OCI-LY1 (cell line): Measurements from ENCODE around the gene C18orf32.
A peak's percentile ranks its signal among the peaks of the same experiment; 100 is the strongest.

Experiments used
- H2AFZ ChIP-seq: fragments of 200-600 bp; sonication (generic), shearing (Covaris generic); 2 replicates; pipeline ENCODE4 v1.6.0; 2014; ENCODE audit warnings: antibody characterized with exemption, mild to moderate bottlenecking, low read length
- H3F3A ChIP-seq: fragments of 200-600 bp; sonication (generic), shearing (Covaris generic); 2 replicates; pipeline ENCODE4 v1.6.0; 2014; ENCODE audit warnings: mild to moderate bottlenecking, antibody characterized with exemption, low read length, moderate library complexity; ENCODE audit not compliant: insufficient read depth
- H3K27ac ChIP-seq: fragments of 200-600 bp; sonication (generic); 2 replicates; pipeline ENCODE4 v1.5.1; 2014; ENCODE audit warnings: low read length, mixed run types, mild to moderate bottlenecking, low read depth; ENCODE audit not compliant: poor library complexity, severe bottlenecking
- H3K27me3 ChIP-seq: fragments of 200-600 bp; sonication (generic); 2 replicates; pipeline ENCODE4 v1.6.0; 2014; ENCODE audit warnings: antibody characterized with exemption, mild to moderate bottlenecking, low read length, moderate library complexity; ENCODE audit not compliant: insufficient read depth
- H3K36me3 ChIP-seq: fragments of 200-600 bp; sonication (generic); 2 replicates; pipeline ENCODE4 v1.6.1; 2014; ENCODE audit warnings: mild to moderate bottlenecking, antibody characterized with exemption, low read length, moderate library complexity, mixed read lengths; ENCODE audit not compliant: insufficient read depth
- H3K4me1 ChIP-seq: fragments of 200-600 bp; sonication (generic); 2 replicates; pipeline ENCODE4 v1.5.1; 2014; ENCODE audit warnings: mild to moderate bottlenecking, low read length, moderate library complexity; ENCODE audit not compliant: insufficient read depth, severe bottlenecking
- H3K4me2 ChIP-seq: fragments of 200-600 bp; sonication (generic), shearing (Covaris generic); 2 replicates; pipeline ENCODE4 v1.6.1; 2014; ENCODE audit warnings: low read length
- H3K4me3 ChIP-seq: fragments of 200-600 bp; sonication (generic); 2 replicates; pipeline ENCODE4 v1.5.1; 2014; ENCODE audit warnings: low read length, low read depth, mild to moderate bottlenecking, mixed read lengths; ENCODE audit not compliant: poor library complexity, severe bottlenecking
- H3K79me2 ChIP-seq: fragments of 200-600 bp; shearing (Covaris generic); 2 replicates; pipeline ENCODE4 v1.6.1; 2016; ENCODE audit warnings: mixed run types, low read length, mixed read lengths; ENCODE audit not compliant: insufficient read depth
- H3K9ac ChIP-seq: fragments of 200-600 bp; sonication (generic), shearing (Covaris generic); 2 replicates; pipeline ENCODE4 v1.6.1; 2014; ENCODE audit warnings: mild to moderate bottlenecking, low read length, mixed read lengths
- H3K9me2 ChIP-seq: fragments of 200-600 bp; sonication (generic), shearing (Covaris generic); 2 replicates; pipeline ENCODE4 v1.6.1; 2014; ENCODE audit warnings: low read depth, mild to moderate bottlenecking, low read length, mixed read lengths
- H3K9me3 ChIP-seq: fragments of 200-600 bp; shearing (Covaris generic); 2 replicates; pipeline ENCODE4 v1.6.1; 2014; ENCODE audit warnings: low read length, mixed read lengths
- H4K20me1 ChIP-seq: fragments of 200-600 bp; sonication (generic), shearing (Covaris generic); 2 replicates; pipeline ENCODE4 v1.6.0; 2016; ENCODE audit warnings: mild to moderate bottlenecking, low read length; ENCODE audit not compliant: insufficient read depth
- EZH2 ChIP-seq: fragments of 200-600 bp; sonication (generic), shearing (Covaris generic); IDR thresholded peaks from 2 replicates; pipeline ENCODE4 v1.8.0; 2017; ENCODE audit warnings: borderline replicate concordance, mixed run types, mild to moderate bottlenecking, antibody characterized with exemption, low read length, moderate library complexity, mixed read lengths
- TF ChIP-seq, protein P1 (sequence below): fragments of 200-600 bp; sonication (generic), shearing (Covaris generic); IDR thresholded peaks from 2 replicates; pipeline ENCODE4 v1.5.1; 2017; ENCODE audit warnings: mild to moderate bottlenecking, antibody characterized with exemption, low read length, moderate library complexity, mixed read lengths

C18orf32 gene

DNA sequence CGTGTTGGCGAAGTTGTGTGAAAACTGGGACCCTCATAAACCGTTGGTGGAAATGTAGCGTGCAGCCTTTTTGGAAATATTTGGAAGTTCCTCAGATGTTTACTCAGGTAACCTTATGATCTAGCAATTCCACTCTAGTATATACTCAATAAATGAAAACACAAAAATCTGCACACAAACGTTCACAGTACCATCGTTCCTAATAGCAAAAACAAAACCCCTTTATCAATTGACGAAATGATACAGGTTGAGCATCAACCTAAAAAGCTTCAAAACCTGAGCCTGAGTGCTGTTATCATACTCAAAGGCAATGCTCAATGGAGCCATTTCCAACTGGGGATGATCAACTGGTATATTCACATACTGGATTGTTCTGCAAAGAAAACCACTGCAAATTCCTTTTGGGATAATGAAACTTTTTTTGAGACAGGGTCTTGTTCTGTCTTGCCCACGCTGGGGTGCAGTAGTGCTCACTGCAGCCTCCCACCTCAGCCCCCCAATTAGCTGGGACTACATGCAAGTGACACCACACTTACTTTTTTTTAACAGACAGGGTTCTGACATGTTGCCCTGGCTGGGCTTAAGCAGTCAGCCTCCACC lies 777 bp upstream of the C18orf32 start:
- H3K9ac ChIP-seq: peak overlapping the region; percentile 98
- no peaks in the 10 kb centered on the region for H3K9me3 ChIP-seq
- H2AFZ ChIP-seq: no peak overlapping the region
- H3K79me2 ChIP-seq: peaks cover 37% of the 10 kb centered on the region
- H3K4me2 ChIP-seq: peak overlapping the region; percentile 79
- H3K36me3 ChIP-seq: peaks cover 57% of the 10 kb centered on the region
- H3F3A ChIP-seq: peaks cover 31% of the 10 kb centered on the region
- TF ChIP-seq EZH2: no peak
- TF ChIP-seq, protein P1, sequence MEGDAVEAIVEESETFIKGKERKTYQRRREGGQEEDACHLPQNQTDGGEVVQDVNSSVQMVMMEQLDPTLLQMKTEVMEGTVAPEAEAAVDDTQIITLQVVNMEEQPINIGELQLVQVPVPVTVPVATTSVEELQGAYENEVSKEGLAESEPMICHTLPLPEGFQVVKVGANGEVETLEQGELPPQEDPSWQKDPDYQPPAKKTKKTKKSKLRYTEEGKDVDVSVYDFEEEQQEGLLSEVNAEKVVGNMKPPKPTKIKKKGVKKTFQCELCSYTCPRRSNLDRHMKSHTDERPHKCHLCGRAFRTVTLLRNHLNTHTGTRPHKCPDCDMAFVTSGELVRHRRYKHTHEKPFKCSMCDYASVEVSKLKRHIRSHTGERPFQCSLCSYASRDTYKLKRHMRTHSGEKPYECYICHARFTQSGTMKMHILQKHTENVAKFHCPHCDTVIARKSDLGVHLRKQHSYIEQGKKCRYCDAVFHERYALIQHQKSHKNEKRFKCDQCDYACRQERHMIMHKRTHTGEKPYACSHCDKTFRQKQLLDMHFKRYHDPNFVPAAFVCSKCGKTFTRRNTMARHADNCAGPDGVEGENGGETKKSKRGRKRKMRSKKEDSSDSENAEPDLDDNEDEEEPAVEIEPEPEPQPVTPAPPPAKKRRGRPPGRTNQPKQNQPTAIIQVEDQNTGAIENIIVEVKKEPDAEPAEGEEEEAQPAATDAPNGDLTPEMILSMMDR: no peak
- H3K9me2 ChIP-seq: no peaks in the 10 kb centered on the region
- H3K4me1 ChIP-seq: peaks cover 56% of the 10 kb centered on the region
- peak overlapping the region; percentile 98 for H3K4me3 ChIP-seq
- no peaks in the 10 kb centered on the region for H4K20me1 ChIP-seq
- no peaks in the 10 kb centered on the region for H3K27me3 ChIP-seq
- H3K27ac ChIP-seq: peak overlapping the region; percentile 83

DNA sequence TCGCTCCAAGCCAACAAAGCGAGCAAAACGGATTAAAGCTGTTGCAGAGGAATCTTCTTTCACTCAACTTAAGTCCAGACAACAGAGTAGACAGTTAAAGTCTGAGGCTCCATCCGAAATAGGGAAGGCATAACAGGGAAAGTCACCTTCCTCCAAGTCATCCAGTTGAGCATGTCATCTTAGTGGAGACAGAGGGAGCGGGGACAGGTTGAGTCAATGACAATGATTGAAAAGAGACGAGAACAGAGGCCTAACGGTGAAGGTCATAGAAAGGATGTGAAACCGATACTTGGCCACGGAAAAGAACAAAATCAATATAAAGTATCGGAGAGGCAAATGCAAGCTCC lies 455 bp downstream of the C18orf32 start:
- H3K9ac ChIP-seq: peak overlapping the region; percentile 98
- H3K4me3 ChIP-seq: peak overlapping the region; percentile 98
- peaks cover 52% of the 10 kb centered on the region for H3K4me1 ChIP-seq
- no peak for TF ChIP-seq EZH2
- TF ChIP-seq, protein P1: no peak
- no peaks in the 10 kb centered on the region for H3K9me2 ChIP-seq
- peak overlapping the region; percentile 83 for H3K27ac ChIP-seq
- peaks cover 29% of the 10 kb centered on the region for H3K79me2 ChIP-seq
- peaks cover 63% of the 10 kb centered on the region for H3K36me3 ChIP-seq
- H3K9me3 ChIP-seq: no peaks in the 10 kb centered on the region
- H2AFZ ChIP-seq: no peak overlapping the region
- no peaks in the 10 kb centered on the region for H3K27me3 ChIP-seq
- peak overlapping the region; percentile 79 for H3K4me2 ChIP-seq
- peaks cover 29% of the 10 kb centered on the region for H3F3A ChIP-seq
- H4K20me1 ChIP-seq: no peaks in the 10 kb centered on the region

DNA sequence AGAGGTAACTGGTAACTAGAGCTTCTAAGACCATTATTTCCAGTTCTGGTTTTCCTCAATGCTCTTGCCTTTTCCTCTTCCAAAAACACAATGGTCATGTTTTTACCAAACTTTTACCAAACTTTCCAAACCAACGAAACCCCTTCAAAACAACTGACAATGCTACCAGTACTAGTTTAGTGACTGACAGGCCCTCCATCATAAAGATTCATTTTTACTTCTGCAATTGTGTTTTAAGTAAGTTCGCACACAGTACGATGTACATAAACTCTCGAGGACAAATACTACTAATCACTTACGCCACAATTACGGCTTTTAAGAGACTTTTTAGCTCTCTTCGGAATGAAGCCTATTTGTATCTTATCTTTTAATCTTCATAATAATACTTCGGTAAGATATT lies 900 bp downstream of the C18orf32 start:
- Histone ChIP-seq H3K27me3 (no peaks in the 10 kb centered on the region), H3F3A (peaks cover 28% of the 10 kb centered on the region), H3K4me3 (peak overlapping the region; percentile 98), H3K9ac (peak overlapping the region; percentile 98), H3K36me3 (peaks cover 63% of the 10 kb centered on the region), H3K9me3 (no peaks in the 10 kb centered on the region), H3K79me2 (peaks cover 25% of the 10 kb centered on the region), H3K4me2 (peak overlapping the region; percentile 79), H3K9me2 (no peaks in the 10 kb centered on the region), H3K4me1 (peaks cover 50% of the 10 kb centered on the region), H3K27ac (peak overlapping the region; percentile 83), H4K20me1 (no peaks in the 10 kb centered on the region), H2AFZ (no peak overlapping the region)
- TF ChIP-seq, protein P1: no peak
- TF ChIP-seq EZH2: no peak
